ENCODE results near the gene ANKS1B. TPM values are rescaled to one million over a fixed set of nuclear protein-coding genes. Genes with fewer than 3 reads are reported as not detected.
"Not testable (repeated sequence)": the region's sequence is repeated elsewhere in the genome, so short reads cannot be mapped to it uniquely, and the experiment has no call there.

Gene ANKS1B
- total RNA-seq, 1 donor from 2014 or later = not detected

GRCh38 chr12:99611117-99611516 is 373.6 kb downstream of the ANKS1B start:
- no peak for DNase-seq (ENCODE audit: extremely low read depth, low read depth, low spot score)

GRCh38 chr12:99609455-99610181 is 375.1 kb downstream of the ANKS1B start:
- no peak for DNase-seq (ENCODE audit: extremely low read depth, low read depth, low spot score)

- DNase-seq (ENCODE audit: extremely low read depth, low read depth, low spot score) = no peak
These were observed 384.3 kb downstream of the ANKS1B start for GRCh38 chr12:99600388-99600787.

DNA sequence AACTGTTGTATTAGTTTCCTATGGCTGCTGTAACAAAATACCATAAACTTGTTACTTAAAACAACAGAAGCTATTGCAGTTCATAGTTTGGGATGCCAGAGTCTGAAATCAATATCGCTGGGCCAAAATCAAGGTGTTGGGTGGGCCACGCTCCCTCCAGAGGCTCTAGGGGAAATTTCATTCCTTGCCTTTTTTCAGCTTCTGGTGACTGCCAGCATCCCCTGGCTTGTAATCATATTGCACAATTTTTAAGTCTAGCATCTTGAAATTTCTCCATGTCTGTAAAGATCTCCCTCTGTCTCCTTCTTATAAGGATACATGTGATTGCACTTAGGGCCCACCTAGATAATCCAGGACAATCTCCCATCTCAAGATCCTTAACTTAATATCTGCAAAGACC is 386.0 kb downstream of the ANKS1B start:
- no peak for DNase-seq (ENCODE audit: extremely low read depth, low read depth, low spot score)

DNA sequence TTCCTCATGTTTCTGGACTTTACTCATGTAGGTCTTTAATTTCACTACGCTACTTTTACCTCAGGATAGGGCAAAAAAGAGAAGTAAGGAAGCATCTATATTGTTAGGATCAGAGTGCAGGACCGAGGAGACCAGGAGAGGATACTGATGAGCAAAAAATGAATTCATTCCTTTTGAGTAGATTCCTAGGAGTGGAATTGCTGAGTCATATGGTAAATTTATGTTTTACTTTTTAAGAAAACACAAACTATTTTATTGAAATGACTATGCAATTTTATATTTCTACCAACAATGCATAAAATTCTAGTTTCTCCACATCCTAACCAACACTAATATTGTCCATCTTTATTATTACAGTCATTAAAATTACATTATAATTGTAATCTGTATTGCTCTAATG is 388.0 kb downstream of the ANKS1B start:
- no peak for DNase-seq (ENCODE audit: extremely low read depth, low read depth, low spot score)

GRCh38 chr12:99577125-99577524 is 407.6 kb downstream of the ANKS1B start:
- not testable (repeated sequence) for DNase-seq (ENCODE audit: extremely low read depth, low read depth, low spot score)

DNA sequence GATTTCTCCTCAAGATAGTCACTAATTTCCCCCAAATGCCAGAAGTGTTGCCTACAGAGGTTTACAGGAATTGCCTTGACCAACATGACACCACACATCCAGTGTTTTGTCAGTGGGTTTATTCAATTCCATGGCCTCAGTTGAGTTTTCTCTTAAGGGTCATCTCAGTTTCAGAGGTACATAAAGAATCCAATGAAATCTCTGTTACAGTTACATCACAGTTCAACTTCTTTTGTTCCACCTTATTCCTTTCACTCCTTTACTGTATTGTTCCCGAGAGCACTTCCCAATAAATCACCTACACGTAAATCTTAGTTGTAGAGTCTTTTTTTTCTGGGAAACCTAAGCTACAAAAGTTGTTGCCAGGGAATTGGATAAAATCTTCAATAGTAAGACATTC is 410.8 kb downstream of the ANKS1B start:
- DNase-seq (ENCODE audit: extremely low read depth, low read depth, low spot score) = no peak

DNA sequence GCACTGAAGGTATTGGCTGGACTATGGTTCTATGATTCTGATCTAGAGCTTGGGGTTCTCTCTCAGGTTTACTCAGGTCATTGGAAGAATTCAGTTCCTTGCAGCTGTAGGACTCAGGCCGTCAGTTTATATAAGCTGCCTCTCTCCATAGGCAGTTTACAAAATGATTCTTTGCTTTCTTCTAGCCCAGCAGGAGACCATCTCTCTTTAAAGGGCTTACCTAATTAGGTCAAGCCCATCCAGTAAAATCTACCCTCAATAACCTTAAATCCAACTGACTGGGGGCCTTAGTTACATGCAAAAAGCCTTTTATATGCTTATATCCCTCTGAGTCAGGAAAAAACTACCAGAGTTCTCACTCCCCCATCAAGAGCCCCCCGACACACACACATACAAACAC is 417.7 kb downstream of the ANKS1B start:
- DNase-seq (ENCODE audit: extremely low read depth, low read depth, low spot score) = no peak

- no peak for DNase-seq (ENCODE audit: extremely low read depth, low read depth, low spot score)
These were observed 426.6 kb downstream of the ANKS1B start for GRCh38 chr12:99558109-99558508.

DNA sequence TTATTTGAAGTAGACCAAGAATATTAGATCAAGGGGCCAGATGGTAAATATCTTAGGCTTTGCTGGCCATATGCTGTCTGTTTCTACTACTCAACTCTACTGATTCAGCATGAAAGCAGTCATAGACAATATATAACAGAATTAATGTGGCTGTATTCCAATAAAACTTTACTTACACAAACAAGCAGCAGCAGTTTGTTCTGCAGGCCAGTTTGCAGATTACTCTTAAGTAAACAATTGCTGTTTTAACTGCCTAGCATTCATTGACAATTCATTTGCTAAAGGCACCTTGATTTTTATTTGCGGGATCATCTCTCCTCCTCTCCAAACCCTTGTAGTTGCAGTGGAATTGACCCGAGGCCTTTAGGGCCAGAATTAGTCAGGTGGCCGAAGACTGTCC is 431.3 kb downstream of the ANKS1B start:
- no peak for DNase-seq (ENCODE audit: extremely low read depth, low read depth, low spot score)

- DNase-seq (ENCODE audit: extremely low read depth, low read depth, low spot score) = no peak
These were observed 432.7 kb downstream of the ANKS1B start for GRCh38 chr12:99552022-99552421.

DNA sequence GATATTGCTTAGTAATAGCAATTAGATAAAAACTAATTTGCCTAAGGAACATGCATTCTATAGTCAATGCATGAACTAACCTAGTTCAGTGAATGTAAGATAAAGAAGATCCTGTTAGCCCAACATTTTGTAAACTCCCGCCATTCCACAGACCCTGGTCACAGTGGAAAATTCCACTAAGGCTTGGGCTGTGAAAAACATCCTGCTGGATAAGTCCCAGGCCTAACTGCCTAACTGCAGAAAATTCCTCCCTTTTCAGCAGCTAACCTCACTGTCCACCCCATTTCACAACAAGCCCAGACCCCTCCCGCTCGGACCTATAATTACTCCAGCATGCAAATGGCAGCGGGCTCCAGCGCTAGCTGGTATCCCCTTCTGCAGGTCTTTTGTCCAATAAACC is 435.1 kb downstream of the ANKS1B start:
- no peak for DNase-seq (ENCODE audit: extremely low read depth, low read depth, low spot score)

DNA sequence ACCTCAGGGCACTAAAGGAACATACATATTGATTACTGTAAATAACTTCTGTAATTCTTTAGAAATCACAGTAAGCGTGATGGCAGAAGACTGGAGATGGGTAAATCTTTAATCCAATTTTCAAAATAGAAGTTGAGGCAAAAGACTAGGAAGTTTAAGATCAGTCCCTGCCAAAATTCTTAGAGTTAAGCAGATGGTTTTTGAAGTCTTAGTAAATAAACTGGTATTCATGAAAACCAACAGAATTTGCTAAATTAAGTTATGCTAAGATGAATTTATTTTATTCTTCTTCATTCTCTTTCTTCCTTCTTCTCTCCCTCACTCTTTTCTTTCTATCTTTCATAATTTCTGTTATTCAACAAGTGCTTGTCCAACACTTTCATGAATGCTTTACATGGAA is 435.5 kb downstream of the ANKS1B start:
- DNase-seq (ENCODE audit: extremely low read depth, low read depth, low spot score) = no peak

DNA sequence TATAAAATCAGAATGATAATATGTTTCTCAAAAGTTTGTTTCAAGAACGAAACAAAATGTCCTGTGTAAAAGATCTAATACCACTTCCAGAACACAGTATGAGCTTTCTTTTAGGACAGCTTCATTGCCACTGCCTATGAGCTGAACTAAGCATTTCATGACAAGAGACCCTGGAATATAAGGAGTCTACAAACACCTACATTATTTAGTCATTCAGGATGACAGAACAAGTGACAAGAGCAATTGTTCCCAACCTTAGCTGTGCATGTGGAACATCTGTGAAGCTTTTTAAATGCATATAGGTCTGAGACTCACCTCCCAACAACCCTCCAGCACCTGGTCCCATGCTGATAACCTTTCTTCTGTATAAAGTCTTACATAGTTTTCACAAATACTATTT is 440.3 kb downstream of the ANKS1B start:
- no peak for DNase-seq (ENCODE audit: extremely low read depth, low read depth, low spot score)

- no peak for DNase-seq (ENCODE audit: extremely low read depth, low read depth, low spot score)
These were observed 454.8 kb downstream of the ANKS1B start for GRCh38 chr12:99529966-99530365.

DNA sequence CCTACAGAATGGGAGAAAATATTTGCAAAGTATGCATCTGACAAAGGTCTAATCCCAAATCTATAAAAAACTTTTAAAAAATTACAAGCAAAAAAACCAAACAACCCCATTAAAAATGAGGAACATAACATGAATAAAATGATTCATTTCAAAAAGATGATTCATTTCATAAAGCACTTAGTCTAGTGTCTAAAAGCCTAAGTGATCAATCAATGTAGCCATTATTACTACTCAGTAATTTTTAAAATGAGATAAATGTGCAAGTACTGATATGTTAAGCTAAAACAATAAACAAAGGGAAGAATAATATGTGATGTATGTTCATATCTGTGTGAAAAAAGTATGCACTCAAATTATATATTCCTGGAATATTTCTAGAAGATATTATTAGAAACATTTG is 456.3 kb downstream of the ANKS1B start:
- no peak for DNase-seq (ENCODE audit: extremely low read depth, low read depth, low spot score)

DNA sequence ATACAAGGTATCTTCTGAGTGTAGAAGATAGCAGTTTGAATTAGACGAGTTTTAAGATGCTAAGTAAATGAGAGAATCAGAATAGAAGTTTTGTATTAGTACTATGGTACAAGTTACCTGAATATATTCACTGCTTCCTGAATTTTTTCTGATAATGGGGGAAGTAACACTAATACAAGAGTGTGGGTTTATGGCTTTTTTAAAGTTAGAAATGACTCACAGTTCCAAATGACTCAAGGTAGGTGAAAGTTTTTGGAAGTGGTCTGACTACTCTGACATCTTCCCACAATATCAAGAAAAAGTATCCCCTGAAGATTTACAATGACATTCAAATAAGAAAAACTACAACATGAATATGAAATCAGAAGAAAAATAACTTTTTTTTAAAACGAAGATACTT is 460.9 kb downstream of the ANKS1B start:
- DNase-seq (ENCODE audit: extremely low read depth, low read depth, low spot score) = no peak

DNA sequence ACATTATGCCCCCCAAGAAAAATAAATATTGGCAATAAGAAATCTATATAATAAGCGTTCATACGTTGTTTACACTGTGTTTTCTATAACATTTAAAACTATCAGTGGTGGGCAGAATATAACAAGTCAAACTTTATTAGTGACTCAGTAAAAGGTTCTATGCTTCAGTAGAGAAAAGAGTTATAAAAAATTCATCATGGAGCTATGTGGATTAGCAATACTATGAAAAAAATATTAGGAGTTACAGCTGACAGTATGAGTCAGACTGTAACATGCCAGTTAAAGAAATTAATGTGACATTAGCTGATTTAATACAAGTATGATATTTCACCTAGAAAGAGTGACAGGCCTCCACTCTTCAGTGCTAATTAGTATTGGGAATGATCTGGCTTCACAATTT is 462.3 kb downstream of the ANKS1B start:
- no peak for DNase-seq (ENCODE audit: extremely low read depth, low read depth, low spot score)

DNA sequence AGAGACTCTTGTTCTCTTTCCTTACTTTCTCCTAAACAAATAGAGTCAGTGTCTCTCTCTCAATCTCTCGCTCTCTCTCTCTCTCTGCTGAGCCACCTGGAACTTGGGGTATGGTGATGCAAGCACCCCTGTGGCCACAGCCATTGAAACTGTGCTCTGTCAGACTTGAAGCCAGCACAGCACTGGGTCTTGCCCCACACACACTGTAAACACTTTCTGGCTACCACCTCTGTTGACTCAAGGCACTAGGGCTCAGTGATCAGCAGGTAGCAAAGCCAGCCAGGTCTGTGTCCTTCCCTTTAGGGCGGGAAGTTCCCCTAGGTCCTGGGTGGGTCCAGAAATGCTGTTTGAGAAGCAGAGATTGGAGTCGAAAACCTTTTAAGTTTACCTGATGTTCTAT is 463.1 kb downstream of the ANKS1B start:
- DNase-seq (ENCODE audit: extremely low read depth, low read depth, low spot score) = no peak

GRCh38 chr12:99513066-99513465 is 471.7 kb downstream of the ANKS1B start:
- no peak for DNase-seq (ENCODE audit: extremely low read depth, low read depth, low spot score)

- no peak for DNase-seq (ENCODE audit: extremely low read depth, low read depth, low spot score)
These were observed 478.9 kb downstream of the ANKS1B start for GRCh38 chr12:99505805-99506204.

- no peak for DNase-seq (ENCODE audit: extremely low read depth, low read depth, low spot score)
These were observed 486.0 kb downstream of the ANKS1B start for GRCh38 chr12:99498756-99499155.

DNA sequence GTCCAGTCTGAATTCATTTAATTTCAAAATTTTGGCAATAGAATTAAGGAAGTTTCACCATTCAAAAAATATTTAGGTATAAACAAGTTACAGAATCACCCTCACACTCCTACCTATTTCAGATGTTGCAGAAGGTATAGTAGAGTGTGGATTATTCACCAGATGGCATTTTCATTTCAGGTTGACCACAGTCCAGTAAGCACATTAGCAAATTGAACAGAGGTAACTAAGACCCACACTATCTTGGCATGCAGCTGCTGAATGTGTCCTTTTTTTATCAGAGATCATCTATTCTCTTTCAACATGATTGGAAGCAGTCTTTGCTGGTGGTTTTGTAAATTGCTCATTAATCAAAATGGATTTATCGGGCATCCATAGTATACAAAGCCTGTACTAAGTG is 488.9 kb downstream of the ANKS1B start:
- DNase-seq (ENCODE audit: extremely low read depth, low read depth, low spot score) = no peak

Measured in glomerular endothelial cell (primary cell).